ENCODE data around the gene SYCE3. TPM values are rescaled to one million over a fixed set of nuclear protein-coding genes. Genes with fewer than 3 reads are reported as not detected.

SYCE3 gene
- polyA plus RNA-seq, 1 of the 3 experiments (the other 2 are of a cell fraction), result 3.6 TPM

DNA sequence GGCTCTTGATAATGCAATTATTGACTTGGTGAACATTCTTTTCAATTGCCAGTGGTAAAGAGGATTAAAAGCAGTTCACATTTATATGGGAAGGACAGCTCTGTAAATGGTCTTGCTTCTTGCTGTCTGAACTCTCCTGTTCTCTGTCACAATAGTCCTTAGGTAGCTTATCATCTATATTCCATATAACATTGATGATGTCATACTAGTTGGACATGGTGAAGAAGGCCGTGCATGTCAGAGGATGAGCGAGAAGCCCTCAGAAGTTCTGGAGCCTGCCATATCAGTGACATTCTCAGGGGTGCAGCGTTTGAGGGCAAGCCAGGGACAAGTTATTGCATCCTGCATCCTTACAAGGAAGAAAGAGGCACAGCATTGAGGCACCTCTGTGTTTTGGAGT is 22.5 kb upstream of the SYCE3 start:
- no peaks in the 10 kb centered on the region for H3K27me3 ChIP-seq (ENCODE audit: insufficient read depth)
- H3K4me2 ChIP-seq, result no peak overlapping the region
- TF ChIP-seq NRF1 (IDR thresholded peaks at IDR 0.05; ENCODE audit: low read depth, low read length) (no peak), NFIC (IDR thresholded peaks at IDR 0.05; ENCODE audit: borderline replicate concordance) (no peak), RXRA (IDR thresholded peaks at IDR 0.05; ENCODE audit: borderline replicate concordance, low read depth) (no peak), EP300 (IDR thresholded peaks at IDR 0.05; ENCODE audit: borderline replicate concordance in 1 of 2, low read depth in 1 of 2, low read length in 1 of 2) (no peak), RAD21 (IDR thresholded peaks at IDR 0.05; ENCODE audit: low read length) (no peak), RCOR1 (IDR thresholded peaks at IDR 0.05; ENCODE audit: low read length) (no peak), RFX5 (IDR thresholded peaks at IDR 0.05; ENCODE audit: low read length) (no peak), FOSL2 (IDR thresholded peaks at IDR 0.05; ENCODE audit: borderline replicate concordance, low read depth) (no peak), YY1 (IDR thresholded peaks at IDR 0.05; ENCODE audit: low read depth) (no peak), GABPA (IDR thresholded peaks at IDR 0.05; ENCODE audit: low read depth) (no peak), MXI1 (IDR thresholded peaks at IDR 0.05; ENCODE audit: low read depth, low read length) (no peak), TCF12 (IDR thresholded peaks at IDR 0.05) (no peak), TAF1 (IDR thresholded peaks at IDR 0.05; ENCODE audit: borderline replicate concordance, low read depth, low read length) (no peak), GATA2 (CRISPR knock-in tag; IDR thresholded peaks at IDR 0.05) (no peak), JUND (IDR thresholded peaks at IDR 0.05) (no peak), MEF2A (IDR thresholded peaks at IDR 0.05; ENCODE audit: borderline replicate concordance, low read depth) (no peak)
- TF ChIP-seq, protein P1, sequence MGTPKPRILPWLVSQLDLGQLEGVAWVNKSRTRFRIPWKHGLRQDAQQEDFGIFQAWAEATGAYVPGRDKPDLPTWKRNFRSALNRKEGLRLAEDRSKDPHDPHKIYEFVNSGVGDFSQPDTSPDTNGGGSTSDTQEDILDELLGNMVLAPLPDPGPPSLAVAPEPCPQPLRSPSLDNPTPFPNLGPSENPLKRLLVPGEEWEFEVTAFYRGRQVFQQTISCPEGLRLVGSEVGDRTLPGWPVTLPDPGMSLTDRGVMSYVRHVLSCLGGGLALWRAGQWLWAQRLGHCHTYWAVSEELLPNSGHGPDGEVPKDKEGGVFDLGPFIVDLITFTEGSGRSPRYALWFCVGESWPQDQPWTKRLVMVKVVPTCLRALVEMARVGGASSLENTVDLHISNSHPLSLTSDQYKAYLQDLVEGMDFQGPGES (IDR thresholded peaks at IDR 0.05; ENCODE audit: low read depth, low read length), result no peak
- TF ChIP-seq, protein P2, sequence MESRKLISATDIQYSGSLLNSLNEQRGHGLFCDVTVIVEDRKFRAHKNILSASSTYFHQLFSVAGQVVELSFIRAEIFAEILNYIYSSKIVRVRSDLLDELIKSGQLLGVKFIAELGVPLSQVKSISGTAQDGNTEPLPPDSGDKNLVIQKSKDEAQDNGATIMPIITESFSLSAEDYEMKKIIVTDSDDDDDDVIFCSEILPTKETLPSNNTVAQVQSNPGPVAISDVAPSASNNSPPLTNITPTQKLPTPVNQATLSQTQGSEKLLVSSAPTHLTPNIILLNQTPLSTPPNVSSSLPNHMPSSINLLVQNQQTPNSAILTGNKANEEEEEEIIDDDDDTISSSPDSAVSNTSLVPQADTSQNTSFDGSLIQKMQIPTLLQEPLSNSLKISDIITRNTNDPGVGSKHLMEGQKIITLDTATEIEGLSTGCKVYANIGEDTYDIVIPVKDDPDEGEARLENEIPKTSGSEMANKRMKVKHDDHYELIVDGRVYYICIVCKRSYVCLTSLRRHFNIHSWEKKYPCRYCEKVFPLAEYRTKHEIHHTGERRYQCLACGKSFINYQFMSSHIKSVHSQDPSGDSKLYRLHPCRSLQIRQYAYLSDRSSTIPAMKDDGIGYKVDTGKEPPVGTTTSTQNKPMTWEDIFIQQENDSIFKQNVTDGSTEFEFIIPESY (IDR thresholded peaks at IDR 0.05; ENCODE audit: borderline replicate concordance, low read depth), result no peak
- TF ChIP-seq, protein P3, sequence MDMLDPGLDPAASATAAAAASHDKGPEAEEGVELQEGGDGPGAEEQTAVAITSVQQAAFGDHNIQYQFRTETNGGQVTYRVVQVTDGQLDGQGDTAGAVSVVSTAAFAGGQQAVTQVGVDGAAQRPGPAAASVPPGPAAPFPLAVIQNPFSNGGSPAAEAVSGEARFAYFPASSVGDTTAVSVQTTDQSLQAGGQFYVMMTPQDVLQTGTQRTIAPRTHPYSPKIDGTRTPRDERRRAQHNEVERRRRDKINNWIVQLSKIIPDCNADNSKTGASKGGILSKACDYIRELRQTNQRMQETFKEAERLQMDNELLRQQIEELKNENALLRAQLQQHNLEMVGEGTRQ (IDR thresholded peaks at IDR 0.05; ENCODE audit: borderline replicate concordance, low read depth, low read length), result no peak
- no peaks in the 10 kb centered on the region for H3K9me2 ChIP-seq
- no peak overlapping the region for H3K4me3 ChIP-seq (ENCODE audit: low read depth in 2 of 2, low read length in 1 of 2)
- H2AFZ ChIP-seq (ENCODE audit: low read depth), result no peak overlapping the region
- WGBS (ENCODE audit: low lambda C conversion rate), result 94% methylated on average over 3 of the region's 3 CpGs
- peaks cover 0 to 1% of the 10 kb centered on the region in 2 experiments for H3K36me3 ChIP-seq (replicated peaks in 1 of 2; ENCODE audit: control insufficient read depth in 1 of 2, insufficient read depth in 2 of 2, low read length in 1 of 2)
- H3K9ac ChIP-seq, result no peak overlapping the region
- DNase-seq, result no peak
- H3K79me2 ChIP-seq (ENCODE audit: insufficient read depth), result peaks cover 24% of the 10 kb centered on the region; the same call in 1 of the 2 replicates
- ChIA-PET CTCF (interaction anchor here (0.7 to 1.1 kb wide), 3 partner anchors 35 to 259 kb away, joined by 3 to 4 read pairs (median 3); no protein-coding TSS in a partner anchor), POLR2A (interaction anchor here (0.6 kb wide), 1 partner anchor 270 kb away, joined by 3 read pairs; no protein-coding TSS in a partner anchor)
- no peaks in the 10 kb centered on the region for H3K9me3 ChIP-seq
- H4K20me1 ChIP-seq (ENCODE audit: insufficient read depth), result no peaks in the 10 kb centered on the region
- no peak overlapping the region for H3K27ac ChIP-seq (ENCODE audit: low read depth in 2 of 2, low read length in 1 of 2)
- H3F3A ChIP-seq (replicated peaks; ENCODE audit: insufficient read depth), result no peaks in the 10 kb centered on the region
- peaks cover 0 to 14% of the 10 kb centered on the region in 2 experiments; a peak in 1 of 4 replicates for H3K4me1 ChIP-seq (ENCODE audit: control insufficient read depth in 1 of 2, insufficient read depth in 2 of 2, low read depth in 1 of 2, low read length in 1 of 2)
